Fibroblast of skin of back (primary cell): Measurements from ENCODE around the gene SLC16A8.
A peak's percentile ranks its signal among the peaks of the same experiment; 100 is the strongest.
"Not testable (repeated sequence)": the region's sequence is repeated elsewhere in the genome, so short reads cannot be mapped to it uniquely, and the experiment has no call there.

Experiments
- DNase-seq: peaks from one replicate; pipeline ENCODE4 v3.0.0-alpha.2; 2013

The SLC16A8 gene

GRCh38 chr22:38043151-38044039 is 40.6 kb downstream of the SLC16A8 start:
- peak; percentile 8 for DNase-seq

GRCh38 chr22:38042488-38042790 is 41.5 kb downstream of the SLC16A8 start:
- DNase-seq: no peak

DNA sequence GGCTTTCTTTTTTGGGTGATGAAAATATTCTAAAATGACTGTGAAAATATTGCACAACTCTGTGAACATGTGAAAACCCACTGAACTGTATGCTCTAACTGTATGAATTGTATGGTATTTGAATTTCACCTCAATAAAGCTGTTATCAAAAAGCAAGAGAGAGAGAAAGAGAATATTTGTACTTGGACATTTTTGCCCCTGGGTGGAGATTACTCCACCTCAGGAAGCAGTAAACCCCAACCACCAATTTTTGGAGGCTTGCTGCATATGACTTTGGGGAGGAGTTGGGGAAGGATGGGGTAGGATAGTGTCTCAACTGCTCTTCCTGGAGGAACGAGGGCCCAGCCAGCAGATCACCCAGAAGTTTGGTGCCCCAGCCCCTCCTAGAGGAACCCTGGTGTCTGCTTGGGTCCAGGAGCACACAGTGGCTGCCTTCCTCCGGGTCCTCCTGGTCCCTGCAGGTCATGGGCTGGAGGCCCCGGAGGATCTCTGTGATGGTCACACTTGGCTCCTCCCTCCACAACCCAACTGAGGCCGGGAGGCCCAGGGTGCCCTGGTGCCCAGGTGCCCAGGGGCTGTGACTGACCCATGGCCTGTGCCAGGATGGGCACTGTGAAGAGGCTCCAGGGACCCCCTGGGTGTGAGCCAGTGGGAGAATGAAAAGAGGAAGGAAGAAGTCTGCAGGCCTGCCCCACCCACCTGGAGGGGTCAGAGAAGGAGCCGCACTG is 42.1 kb downstream of the SLC16A8 start:
- DNase-seq: no peak

- DNase-seq: peak; percentile 44
These were observed 42.8 kb downstream of the SLC16A8 start for GRCh38 chr22:38040953-38041759.

DNA sequence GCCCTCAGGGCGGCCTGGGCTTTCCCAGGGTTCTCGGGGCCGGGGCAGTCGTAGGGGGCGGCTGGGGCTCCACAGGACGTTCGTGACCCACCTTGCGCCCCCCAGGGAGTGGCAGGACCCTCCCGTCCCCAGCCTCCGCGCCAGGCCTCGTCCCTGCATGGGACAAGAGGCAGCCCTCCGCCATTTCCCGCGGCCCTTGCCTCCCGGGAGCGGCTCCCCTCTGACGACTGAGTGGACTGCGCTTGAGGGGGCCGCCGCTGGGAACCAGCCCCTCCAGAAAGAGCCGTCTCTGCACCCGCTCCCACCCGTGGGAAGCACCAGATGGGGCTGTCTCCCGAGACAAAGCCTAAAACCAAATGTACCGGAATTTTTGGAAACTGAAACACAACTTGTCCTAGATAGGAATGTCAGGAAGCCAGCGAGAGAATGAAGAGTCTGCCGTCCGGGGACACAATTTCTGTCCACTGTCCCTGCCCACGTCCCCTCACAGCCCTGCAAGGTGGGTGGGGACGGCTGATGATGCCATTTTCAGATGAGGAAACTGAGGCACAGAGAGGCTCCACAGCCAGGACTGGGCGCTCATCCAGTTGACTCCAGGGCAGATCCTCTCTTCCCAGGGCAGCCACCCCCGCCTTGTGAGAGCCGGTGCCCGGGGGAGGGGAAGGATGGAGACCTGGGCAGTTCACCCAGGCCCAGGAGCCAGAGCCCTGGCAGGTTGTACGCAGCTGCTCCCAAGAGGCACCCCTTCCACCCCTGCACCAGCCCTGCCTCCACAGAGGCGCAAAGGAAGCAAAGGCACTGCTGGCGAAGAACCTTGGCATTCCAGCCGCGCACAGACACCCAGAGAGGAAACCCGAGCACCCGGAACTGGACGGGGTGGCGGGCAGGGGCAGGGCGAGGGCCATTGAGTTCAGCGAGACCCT is 44.8 kb downstream of the SLC16A8 start:
- DNase-seq: no peak

- DNase-seq: no peak
These were observed 45.6 kb downstream of the SLC16A8 start for GRCh38 chr22:38038426-38038825.

DNA sequence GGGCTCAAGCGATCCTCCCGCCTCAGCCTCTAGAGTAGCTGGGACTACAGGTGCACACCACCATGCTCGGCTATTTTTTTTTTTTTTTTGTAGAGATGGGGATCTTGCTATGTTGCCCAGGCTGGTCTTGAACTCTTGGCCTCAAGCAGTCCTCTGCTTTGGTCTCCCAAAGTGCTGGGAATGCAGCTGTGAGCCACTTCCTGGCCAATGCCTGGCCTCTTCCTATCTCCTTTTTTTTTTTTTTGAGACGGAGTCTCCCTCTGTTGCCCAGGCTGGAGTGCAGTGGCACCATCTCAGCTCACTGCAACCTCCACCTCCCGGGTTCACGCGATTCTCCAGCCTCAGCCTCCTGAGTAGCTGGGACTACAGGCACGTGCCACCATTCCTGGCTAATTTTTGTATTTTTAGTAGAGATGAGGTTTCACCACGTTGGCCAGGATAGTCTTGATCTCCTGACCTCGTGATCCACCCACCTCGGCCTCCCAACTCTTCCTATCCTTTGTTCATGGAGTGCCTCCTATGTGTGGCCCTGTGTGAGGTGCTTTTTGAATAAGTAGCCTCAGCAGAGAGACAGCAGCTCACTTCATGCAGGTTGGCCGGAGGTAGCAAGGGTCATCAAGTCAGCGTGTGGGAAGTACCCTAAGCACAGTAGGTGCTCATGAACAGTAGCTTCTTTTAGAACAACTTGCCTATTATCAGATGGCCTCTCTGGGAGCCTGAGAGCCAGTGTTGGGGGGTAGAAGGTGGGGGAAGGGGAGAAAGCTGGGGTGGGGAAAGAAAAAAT is 46.4 kb downstream of the SLC16A8 start:
- DNase-seq: not testable (repeated sequence)

DNA sequence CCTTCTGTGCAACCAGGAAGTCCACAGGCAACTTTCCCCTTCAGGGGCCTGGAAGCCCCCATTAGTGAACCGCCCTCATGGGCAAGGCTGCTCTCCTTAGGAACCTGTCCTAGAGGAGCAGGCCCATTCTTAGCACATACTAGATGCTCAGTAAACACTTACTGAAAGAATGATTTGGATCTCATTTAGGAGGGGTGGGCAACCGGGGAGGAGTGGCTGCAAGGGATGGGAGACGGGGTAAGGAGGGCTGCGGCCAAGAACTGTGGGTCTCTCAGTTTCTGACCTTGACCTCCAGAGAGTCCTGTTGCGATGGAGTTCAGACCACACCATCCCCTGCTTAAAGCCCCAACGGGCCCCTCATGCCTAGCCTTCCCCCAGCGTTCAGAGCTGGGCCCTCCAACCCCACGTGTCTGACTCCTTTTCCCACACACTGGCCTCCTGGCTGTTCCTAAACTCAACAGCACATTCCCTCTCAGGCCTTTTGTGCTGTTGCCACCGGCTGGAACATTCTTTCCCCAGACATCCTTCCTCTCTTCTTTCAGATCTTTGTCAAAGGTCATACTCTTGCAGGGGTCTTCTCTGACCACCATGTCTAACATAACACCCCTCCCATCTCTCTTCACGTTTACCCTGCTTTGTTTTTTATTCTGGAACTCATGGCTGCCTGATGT is 47.5 kb downstream of the SLC16A8 start:
- DNase-seq: no peak

DNA sequence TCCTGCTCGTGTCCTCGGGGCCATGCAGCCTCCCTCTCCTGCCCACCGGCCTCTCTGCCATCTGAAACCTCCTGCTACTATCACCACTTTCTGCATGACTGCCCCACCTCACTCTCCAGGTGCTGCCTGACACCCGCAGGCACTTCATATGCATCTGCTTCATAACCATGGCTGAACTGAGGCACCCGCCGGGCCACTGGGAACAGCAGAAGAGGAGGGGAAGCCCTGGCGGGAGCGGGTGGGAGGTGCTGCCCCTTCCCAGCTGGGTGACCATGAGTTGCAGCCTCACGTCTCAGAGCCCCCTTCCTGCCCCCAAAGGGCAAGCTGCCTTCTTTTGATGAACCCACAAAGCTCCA is 48.5 kb downstream of the SLC16A8 start:
- no peak for DNase-seq

DNA sequence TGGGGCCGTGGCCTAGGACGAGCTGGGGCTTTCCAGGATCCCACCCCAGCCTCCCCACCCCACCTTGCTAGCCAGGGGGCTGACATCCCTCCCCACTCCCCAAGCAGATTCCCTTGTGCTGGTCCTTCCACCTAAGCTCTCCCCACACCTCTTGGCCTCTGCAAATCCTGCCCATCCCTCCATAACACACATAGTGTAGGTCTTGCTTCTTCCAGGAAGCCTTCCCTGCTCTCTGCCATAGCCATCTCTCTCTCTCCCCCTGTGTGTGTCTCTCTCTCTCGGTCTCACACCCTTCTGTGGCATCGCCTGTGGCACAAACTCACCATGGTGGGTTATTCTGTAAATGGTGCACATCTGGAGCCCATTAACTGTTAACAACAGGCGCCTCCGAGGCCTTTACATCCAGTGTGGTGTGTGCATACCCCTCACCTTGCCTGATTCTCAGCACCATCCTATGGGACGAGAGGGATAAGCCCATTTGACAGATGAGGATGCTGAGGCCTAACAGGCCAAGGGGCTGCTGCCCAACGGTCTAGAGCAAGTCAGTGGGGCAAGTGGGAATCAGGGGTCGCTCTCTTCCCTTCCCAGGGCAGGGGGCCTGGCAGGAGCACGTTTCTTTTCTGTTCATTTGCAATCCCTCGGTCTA is 49.0 kb downstream of the SLC16A8 start:
- DNase-seq: peak; percentile 11

GRCh38 chr22:38034278-38034882 is 49.6 kb downstream of the SLC16A8 start:
- DNase-seq: peak; percentile 92

- no peak for DNase-seq
These were observed 50.3 kb downstream of the SLC16A8 start for GRCh38 chr22:38033522-38034277.

DNA sequence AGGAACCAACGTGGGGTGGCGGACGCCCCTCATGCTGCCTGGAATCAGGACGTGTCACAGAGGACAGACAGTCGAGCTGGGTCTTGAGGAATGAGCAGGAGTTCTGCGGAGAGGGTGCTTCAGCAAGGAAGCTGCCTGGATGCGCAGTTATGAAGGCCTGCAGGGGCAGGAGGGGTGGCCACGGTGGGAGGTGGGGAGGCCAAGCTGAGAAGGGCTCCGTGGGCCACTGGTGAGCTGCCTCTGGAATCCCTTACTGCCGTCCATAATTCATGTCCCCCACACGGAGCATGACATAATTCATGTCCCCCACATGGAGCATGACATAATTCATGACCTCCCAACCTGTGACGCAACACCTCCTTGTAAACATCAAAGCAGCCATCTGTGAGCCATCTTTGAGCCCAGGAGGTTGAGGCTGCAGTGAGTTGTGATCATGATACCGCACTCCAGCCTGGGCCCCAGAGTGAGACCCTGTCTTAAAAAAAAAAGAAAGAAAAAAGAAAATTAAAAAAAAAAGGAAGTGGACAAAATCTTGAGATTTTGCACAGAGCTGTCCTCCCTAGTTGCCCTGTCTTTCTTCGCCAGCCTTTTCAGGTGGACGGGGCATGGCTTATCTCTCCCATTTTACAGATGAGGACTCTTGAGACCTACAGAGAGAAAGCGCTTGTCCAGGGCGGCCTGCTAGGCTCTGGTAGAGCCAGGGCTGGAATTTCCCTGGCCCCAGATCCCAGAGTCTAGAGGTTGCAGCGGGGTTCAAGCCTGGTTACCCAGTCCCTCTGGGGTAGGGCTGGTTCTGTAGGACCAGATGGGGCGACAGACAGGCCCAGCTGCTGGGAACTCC is 51.1 kb downstream of the SLC16A8 start:
- DNase-seq: peak; percentile 54

GRCh38 chr22:38031491-38031890 is 52.5 kb downstream of the SLC16A8 start:
- no peak for DNase-seq

DNA sequence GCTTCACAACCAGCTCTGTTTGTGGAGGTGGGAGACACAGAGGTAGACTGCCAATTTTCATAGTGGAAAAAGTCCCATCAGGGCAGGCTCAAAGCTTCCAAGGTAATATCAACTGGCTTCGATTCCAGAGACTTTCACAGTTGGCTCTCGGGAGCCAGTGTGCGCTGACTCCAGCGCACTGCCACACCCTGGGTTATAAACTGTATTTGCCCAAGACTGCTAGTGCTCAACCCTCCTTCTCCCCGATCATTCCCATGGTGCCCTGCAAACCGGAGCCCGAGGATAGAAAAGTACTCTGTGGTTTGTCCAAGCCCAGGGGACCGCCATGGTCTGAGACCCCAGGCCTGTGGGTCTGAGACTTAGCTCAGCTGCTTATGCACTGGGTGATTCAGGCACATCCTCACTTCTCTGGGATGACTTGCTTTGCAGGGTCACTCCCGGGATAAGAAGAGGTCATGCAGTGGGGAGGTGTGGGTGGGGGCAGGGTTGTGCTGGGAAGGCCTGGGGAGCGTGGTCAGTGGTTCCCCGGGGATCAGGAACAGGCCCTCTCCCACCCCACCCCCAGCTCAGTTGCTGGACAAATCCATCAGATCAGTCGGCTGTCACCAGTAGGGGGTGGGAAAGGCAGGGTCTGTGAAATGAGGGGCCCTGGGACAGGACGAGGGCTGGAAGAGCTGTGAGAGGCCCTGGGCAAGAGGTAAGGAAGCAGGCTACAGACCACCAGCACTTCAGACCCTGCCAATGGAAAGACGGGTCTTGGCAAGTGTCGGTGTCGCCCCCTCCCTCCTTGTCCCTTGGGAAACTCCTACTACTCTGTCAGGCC is 53.5 kb downstream of the SLC16A8 start:
- DNase-seq: no peak

DNA sequence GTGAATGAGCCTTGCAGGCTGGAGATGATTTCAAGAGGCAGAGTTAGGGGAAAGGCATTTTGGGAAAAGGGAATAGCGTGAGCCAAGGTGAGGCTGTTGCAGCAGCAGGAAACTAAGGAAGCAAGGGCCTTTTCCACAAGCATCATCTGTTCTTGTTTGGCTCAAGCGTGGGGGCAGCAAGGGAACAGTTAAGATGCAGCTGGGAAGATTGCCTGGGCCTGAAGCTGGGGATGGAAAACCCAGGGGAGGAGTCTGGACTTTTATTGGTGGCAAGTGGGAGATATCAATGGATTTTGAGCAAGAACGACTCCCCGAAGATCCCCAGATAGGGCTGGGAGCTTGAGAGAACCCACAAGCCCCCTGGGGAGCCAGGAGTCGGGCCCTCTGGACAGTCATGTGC is 54.1 kb downstream of the SLC16A8 start:
- no peak for DNase-seq

- no peak for DNase-seq
These were observed 54.6 kb downstream of the SLC16A8 start for GRCh38 chr22:38029370-38029769.
